K562 (cell line): Measurements from ENCODE around the gene PGBD4. TPM values are rescaled to one million over a fixed set of nuclear protein-coding genes. Genes with fewer than 3 reads are reported as not detected.

Experiments
- BHLHE40 ChIP-seq: IDR thresholded peaks from 2 replicates; pipeline ENCODE4 v1.6.1; 2011; ENCODE audit warnings: low read length, improper control_type of control experiment
- CCAR2 ChIP-seq: fragments of 200-400 bp; formaldehyde crosslinking; IDR thresholded peaks from 2 replicates; pipeline ENCODE4 v1.6.1; 2017; ENCODE audit warnings: mild to moderate bottlenecking, low read depth, low read length
- ETV6 ChIP-seq, 3 experiments: fragments of 150-350 bp in 1 of 3; sonication (generic) in 1 of 3; formaldehyde crosslinking in 1 of 3; IDR thresholded peaks; 2 replicates each; pipeline versions ENCODE4 v1.6.1 to v1.8.0; 2014 to 2022; ENCODE audit warnings: borderline replicate concordance in 2 of 3, low read depth in 2 of 3, antibody characterized with exemption in 1 of 3, low read length in 1 of 3, mild to moderate bottlenecking in 1 of 3, missing genetic modification reagents in 1 of 3
- HDAC1 ChIP-seq, 2 experiments: fragments of 450-650 bp; IDR thresholded peaks; 2 replicates each; pipeline ENCODE4 v1.6.1; 2016 to 2017; ENCODE audit warnings: inconsistent platforms in 1 of 2, mild to moderate bottlenecking in 1 of 2, moderate library complexity in 1 of 2
- HDAC6 ChIP-seq: IDR thresholded peaks from 2 replicates; pipeline ENCODE4 v1.6.1; 2012; ENCODE audit warnings: low read depth, mild to moderate bottlenecking, control low read depth, inconsistent platforms, low read length, moderate library complexity
- HOXB6 ChIP-seq: fragments of 250-450 bp; sonication (Bioruptor Pico); IDR thresholded peaks from 2 replicates; pipeline ENCODE4 v1.5.1; 2022; ENCODE audit warnings: mild to moderate bottlenecking, borderline replicate concordance
- KAT8 ChIP-seq: fragments of 450-650 bp; IDR thresholded peaks from 2 replicates; pipeline ENCODE4 v1.6.1; 2016; ENCODE audit warnings: low read depth, mild to moderate bottlenecking
- NR2C2 ChIP-seq, 2 experiments: fragments of 200-800 bp in 1 of 2; sonication (Bioruptor generic) in 1 of 2; sonication (generic) in 1 of 2; formaldehyde crosslinking in 1 of 2; IDR thresholded peaks; 2 replicates each; pipeline versions ENCODE4 v1.6.1 to v1.8.0; 2016 to 2022; ENCODE audit warnings: mild to moderate bottlenecking in 1 of 2, missing compliant biosample characterization in 1 of 2, missing genetic modification characterization in 1 of 2, missing genetic modification reagents in 1 of 2
- PHTF2 ChIP-seq: fragments of 250-450 bp; sonication (Bioruptor Pico); IDR thresholded peaks from 2 replicates; pipeline ENCODE4 v1.5.0; 2021; ENCODE audit warnings: mild to moderate bottlenecking
- RBFOX2 ChIP-seq: fragments of 200-400 bp; formaldehyde crosslinking; IDR thresholded peaks from 2 replicates; pipeline ENCODE4 v1.6.1; 2017; ENCODE audit warnings: low read depth, mild to moderate bottlenecking, low read length, moderate library complexity
- STAG1 ChIP-seq: sonication (generic); formaldehyde crosslinking; IDR thresholded peaks from 2 replicates; pipeline ENCODE4 v1.5.0; 2020; ENCODE audit warnings: missing genetic modification reagents, borderline replicate concordance
- TBL1XR1 ChIP-seq, 2 experiments: IDR thresholded peaks; 2 replicates each; pipeline ENCODE4 v1.6.1; 2012; ENCODE audit warnings: improper control_type of control experiment in 2 of 2, low read length in 2 of 2, mild to moderate bottlenecking in 1 of 2
- TCF3 ChIP-seq: sonication (generic); formaldehyde crosslinking; IDR thresholded peaks from 2 replicates; pipeline ENCODE4 v1.4.0; 2020; ENCODE audit warnings: mild to moderate bottlenecking, missing genetic modification reagents
- TEAD1 ChIP-seq, 2 experiments: fragments of 450-650 bp in 1 of 2; sonication (generic) in 1 of 2; formaldehyde crosslinking; IDR thresholded peaks; 2 replicates each; pipeline versions ENCODE4 v1.4.0 to v1.8.0; 2020 to 2022; ENCODE audit warnings: mild to moderate bottlenecking in 2 of 2, missing genetic modification reagents in 1 of 2
- TGIF2 ChIP-seq: sonication (generic); formaldehyde crosslinking; IDR thresholded peaks from 2 replicates; pipeline ENCODE4 v1.8.1; 2022; ENCODE audit warnings: mild to moderate bottlenecking, missing genetic modification reagents, moderate library complexity
- ZBTB8A ChIP-seq: fragments of 450-650 bp; IDR thresholded peaks from 2 replicates; pipeline ENCODE4 v1.6.1; 2018; ENCODE audit warnings: mild to moderate bottlenecking, moderate library complexity; ENCODE audit not compliant: partially characterized antibody
- ZNF23 ChIP-seq: fragments of 250-450 bp; sonication (Bioruptor Pico); IDR thresholded peaks from 2 replicates; pipeline ENCODE4 v1.4.0; 2020; ENCODE audit warnings: mild to moderate bottlenecking
- ZNF707 ChIP-seq: fragments of 250-450 bp; sonication (Bioruptor Pico); conservative IDR thresholded peaks from 2 replicates; pipeline ENCODE4 v1.8.0; 2022; ENCODE audit warnings: inconsistent platforms, mild to moderate bottlenecking, moderate library complexity
- polyA plus RNA-seq, 8 experiments: library from polyadenylated mRNA; depleted of rRNA in 4 of 8; stranded (reverse) in 5 of 8; unstranded in 3 of 8; fragments of >200 nt; fragmentation: Nextera tagmentation in 2 of 8; fragmentation: Illumina TruSeq in 1 of 8; extraction: Ambion mirVana in 2 of 8; extraction: Trizol in 1 of 8; gene quantifications; 2 replicates each; pipeline versions ENCODE4 v1.2.1 to v1.2.3, GENCODE V29; 2011 to 2014; ENCODE audit warnings: inconsistent platforms in 1 of 8, missing spikeins in 1 of 8
- total RNA-seq, 7 experiments: library from RNA; depleted of rRNA in 6 of 7; stranded (reverse); fragments of >200 nt in 6 of 7; fragmentation: Illumina TruSeq in 2 of 7; extraction: Trizol in 2 of 7; gene quantifications; 2 replicates each; pipeline versions ENCODE4 v1.2.1 to v1.2.3, GENCODE V29; 2011 to 2021; ENCODE audit warnings: low replicate concordance in 1 of 7
- TF ChIP-seq, protein P1 (sequence below): fragments of 450-650 bp; formaldehyde crosslinking; conservative IDR thresholded peaks from 2 replicates; pipeline ENCODE4 v1.4.0; 2022; ENCODE audit warnings: mild to moderate bottlenecking, missing genetic modification characterization
- TF ChIP-seq, protein P2 (sequence below): fragments of 250-450 bp; sonication (Bioruptor Pico); IDR thresholded peaks from 2 replicates; pipeline ENCODE4 v1.5.0; 2020; ENCODE audit warnings: mild to moderate bottlenecking, borderline replicate concordance
- TF ChIP-seq, protein P3 (sequence below): sonication (generic); formaldehyde crosslinking; IDR thresholded peaks from 2 replicates; pipeline ENCODE4 v1.4.0; 2020; ENCODE audit warnings: mild to moderate bottlenecking, missing genetic modification reagents

PGBD4 gene
- total and polyA plus RNA-seq, 9 of the 15 experiments (the other 6 are each of a cell fraction or from before 2014, with no cell fraction given), result 2.1 to 4.9 (median 2.7) TPM

DNA sequence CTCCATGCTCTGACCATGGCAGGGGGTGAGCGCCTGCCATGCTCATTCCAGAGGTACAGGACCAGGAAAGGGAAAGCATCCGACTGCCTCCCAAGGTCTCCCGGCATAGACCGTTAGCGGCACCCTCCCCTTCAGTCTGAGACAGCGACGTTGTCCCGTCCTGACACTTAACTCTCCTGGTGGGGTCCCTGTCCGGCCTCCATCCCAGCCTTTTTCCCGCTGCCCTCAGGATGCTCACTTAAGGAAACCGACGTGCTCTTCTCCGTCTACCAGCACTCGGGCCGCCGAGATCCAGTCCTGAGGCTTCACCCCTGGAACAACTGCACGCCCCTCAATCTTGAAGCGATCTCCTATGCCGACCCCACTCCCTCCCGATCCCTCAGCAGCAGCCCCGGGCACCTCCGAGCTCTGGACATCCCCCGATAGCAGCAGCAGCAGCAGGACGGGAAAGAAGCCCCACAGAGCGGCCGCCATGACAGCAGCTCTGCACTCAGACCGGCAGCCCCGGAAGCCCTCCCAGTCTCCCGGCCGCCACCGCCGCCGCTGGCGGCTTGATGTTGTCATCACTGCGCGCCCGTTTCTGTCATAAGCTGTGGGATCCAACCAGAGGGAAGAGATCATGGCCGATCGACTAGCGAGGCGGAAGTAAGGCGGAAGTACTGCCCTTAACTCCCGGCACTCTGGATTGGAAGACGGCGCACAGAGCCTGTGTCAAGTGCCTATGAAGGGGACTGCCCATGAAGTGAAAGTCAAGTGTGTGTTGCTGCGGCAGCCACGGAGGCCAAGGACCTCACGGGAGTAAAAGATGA, at the start of gene PGBD4, which contains the start of gene EMC7 (continued):
- TF ChIP-seq, protein P1, sequence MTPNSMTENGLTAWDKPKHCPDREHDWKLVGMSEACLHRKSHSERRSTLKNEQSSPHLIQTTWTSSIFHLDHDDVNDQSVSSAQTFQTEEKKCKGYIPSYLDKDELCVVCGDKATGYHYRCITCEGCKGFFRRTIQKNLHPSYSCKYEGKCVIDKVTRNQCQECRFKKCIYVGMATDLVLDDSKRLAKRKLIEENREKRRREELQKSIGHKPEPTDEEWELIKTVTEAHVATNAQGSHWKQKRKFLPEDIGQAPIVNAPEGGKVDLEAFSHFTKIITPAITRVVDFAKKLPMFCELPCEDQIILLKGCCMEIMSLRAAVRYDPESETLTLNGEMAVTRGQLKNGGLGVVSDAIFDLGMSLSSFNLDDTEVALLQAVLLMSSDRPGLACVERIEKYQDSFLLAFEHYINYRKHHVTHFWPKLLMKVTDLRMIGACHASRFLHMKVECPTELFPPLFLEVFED, result no peak
- no peak for TF ChIP-seq KAT8
- peak in 1 of 2 experiments; percentile 83; a peak in 2 of 4 replicates for TF ChIP-seq HDAC1 (IDR thresholded peaks at IDR 0.05)
- TF ChIP-seq TCF3, result no peak
- TF ChIP-seq, protein P2, sequence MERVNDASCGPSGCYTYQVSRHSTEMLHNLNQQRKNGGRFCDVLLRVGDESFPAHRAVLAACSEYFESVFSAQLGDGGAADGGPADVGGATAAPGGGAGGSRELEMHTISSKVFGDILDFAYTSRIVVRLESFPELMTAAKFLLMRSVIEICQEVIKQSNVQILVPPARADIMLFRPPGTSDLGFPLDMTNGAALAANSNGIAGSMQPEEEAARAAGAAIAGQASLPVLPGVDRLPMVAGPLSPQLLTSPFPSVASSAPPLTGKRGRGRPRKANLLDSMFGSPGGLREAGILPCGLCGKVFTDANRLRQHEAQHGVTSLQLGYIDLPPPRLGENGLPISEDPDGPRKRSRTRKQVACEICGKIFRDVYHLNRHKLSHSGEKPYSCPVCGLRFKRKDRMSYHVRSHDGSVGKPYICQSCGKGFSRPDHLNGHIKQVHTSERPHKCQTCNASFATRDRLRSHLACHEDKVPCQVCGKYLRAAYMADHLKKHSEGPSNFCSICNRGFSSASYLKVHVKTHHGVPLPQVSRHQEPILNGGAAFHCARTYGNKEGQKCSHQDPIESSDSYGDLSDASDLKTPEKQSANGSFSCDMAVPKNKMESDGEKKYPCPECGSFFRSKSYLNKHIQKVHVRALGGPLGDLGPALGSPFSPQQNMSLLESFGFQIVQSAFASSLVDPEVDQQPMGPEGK (CRISPR knock-in tag), result no peak
- no peak for TF ChIP-seq ZNF23 (CRISPR knock-in tag)
- TF ChIP-seq, protein P3, sequence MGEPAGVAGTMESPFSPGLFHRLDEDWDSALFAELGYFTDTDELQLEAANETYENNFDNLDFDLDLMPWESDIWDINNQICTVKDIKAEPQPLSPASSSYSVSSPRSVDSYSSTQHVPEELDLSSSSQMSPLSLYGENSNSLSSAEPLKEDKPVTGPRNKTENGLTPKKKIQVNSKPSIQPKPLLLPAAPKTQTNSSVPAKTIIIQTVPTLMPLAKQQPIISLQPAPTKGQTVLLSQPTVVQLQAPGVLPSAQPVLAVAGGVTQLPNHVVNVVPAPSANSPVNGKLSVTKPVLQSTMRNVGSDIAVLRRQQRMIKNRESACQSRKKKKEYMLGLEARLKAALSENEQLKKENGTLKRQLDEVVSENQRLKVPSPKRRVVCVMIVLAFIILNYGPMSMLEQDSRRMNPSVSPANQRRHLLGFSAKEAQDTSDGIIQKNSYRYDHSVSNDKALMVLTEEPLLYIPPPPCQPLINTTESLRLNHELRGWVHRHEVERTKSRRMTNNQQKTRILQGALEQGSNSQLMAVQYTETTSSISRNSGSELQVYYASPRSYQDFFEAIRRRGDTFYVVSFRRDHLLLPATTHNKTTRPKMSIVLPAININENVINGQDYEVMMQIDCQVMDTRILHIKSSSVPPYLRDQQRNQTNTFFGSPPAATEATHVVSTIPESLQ, result no peak
- TF ChIP-seq CCAR2, result no peak
- TF ChIP-seq BHLHE40, result peak; percentile 55
- no peak for TF ChIP-seq STAG1 (CRISPR knock-in tag)
- no peak for TF ChIP-seq HDAC6
- TF ChIP-seq ZNF707 (CRISPR knock-in tag), result no peak
- TF ChIP-seq TBL1XR1 (IDR thresholded peaks at IDR 0.05; ENCODE audit: low read length in 2 of 2), result peak; percentile 30 to 93; a peak in 3 of 4 replicates
- no peak for TF ChIP-seq HOXB6 (CRISPR knock-in tag)
- TF ChIP-seq NR2C2 (CRISPR knock-in tag; IDR thresholded peaks at IDR 0.05), result peak; percentile 62; the same call in 1 of the 2 replicates
- peak; percentile 92 for TF ChIP-seq NR2C2 (tag; IDR thresholded peaks at IDR 0.05)
- TF ChIP-seq RBFOX2, result peak; percentile 99
- TF ChIP-seq ETV6 (IDR thresholded peaks at IDR 0.05; ENCODE audit: borderline replicate concordance in 1 of 2, low read depth in 2 of 2, low read length in 1 of 2), result peak; percentile 98
- peak; percentile 95 for TF ChIP-seq ETV6 (CRISPR knock-in tag; IDR thresholded peaks at IDR 0.05; ENCODE audit: borderline replicate concordance)
- no peak for TF ChIP-seq ZBTB8A
- TF ChIP-seq TGIF2 (CRISPR knock-in tag), result peak; percentile 29; the same call in 1 of the 2 replicates
- TF ChIP-seq TEAD1 (CRISPR knock-in tag; IDR thresholded peaks at IDR 0.05), result peak in 1 of 2 experiments; percentile 61; a peak in 1 of 4 replicates
- TF ChIP-seq PHTF2 (CRISPR knock-in tag), result no peak
